ENCODE data around the gene CLIC3.

The CLIC3 gene

DNA sequence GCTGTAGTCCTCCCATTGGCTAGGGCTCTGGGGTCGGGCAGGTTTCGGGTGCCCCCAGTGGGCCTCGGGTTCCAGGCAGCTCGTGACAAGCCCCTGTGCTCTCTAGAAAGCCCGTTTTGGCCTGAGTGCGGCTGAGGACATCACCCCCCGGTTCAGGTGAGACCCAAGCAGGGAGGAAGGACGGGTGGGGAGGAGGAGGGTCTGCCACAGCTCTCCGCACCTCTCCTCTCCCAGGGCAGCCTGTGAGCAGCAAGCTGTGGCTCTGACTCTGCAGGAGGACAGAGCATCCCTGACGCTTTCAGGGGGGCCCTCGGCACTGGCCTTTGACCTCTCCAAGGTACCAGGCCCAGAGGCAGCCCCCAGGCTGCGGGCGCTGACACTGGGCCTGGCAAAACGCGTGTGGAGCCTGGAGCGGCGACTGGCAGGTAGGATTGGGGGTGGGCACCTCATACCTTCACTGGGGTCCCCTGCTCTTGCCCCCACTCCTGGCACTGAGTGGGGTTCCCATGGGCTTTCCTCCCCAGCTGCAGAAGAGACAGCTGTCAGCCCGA lies 3.5 kb downstream of the CLIC3 start:
- Histone ChIP-seq H3K27me3 (ENCODE audit: control insufficient read depth in 5 of 5, insufficient read depth in 4 of 5, low read length in 5 of 5) (peaks cover 8 to 23% (median 21%) of the 10 kb centered on the region in 5 donors), H3K4me1 (ENCODE audit: control insufficient read depth in 5 of 5, insufficient read depth in 5 of 5, low read length in 5 of 5) (peaks cover 1 to 36% (median 29%) of the 10 kb centered on the region in 5 donors), H3K9ac (ENCODE audit: low read length in 5 of 5) (peak overlapping the region; percentile 63 to 88 (median 70)), H3K27ac (ENCODE audit: low read depth, low read length) (no peak overlapping the region), H3K4me3 (ENCODE audit: low read depth in 1 of 5, low read length in 5 of 5) (peak overlapping the region; percentile 69 to 86 (median 73)), H3K36me3 (ENCODE audit: control insufficient read depth in 5 of 5, insufficient read depth in 5 of 5, low read length in 5 of 5) (peaks cover 0 to 7% (median 4%) of the 10 kb centered on the region in 5 donors), H3K9me3 (ENCODE audit: control insufficient read depth in 5 of 5, low read length in 5 of 5) (peaks cover 0 to 4% (median 0%) of the 10 kb centered on the region in 5 donors)

DNA sequence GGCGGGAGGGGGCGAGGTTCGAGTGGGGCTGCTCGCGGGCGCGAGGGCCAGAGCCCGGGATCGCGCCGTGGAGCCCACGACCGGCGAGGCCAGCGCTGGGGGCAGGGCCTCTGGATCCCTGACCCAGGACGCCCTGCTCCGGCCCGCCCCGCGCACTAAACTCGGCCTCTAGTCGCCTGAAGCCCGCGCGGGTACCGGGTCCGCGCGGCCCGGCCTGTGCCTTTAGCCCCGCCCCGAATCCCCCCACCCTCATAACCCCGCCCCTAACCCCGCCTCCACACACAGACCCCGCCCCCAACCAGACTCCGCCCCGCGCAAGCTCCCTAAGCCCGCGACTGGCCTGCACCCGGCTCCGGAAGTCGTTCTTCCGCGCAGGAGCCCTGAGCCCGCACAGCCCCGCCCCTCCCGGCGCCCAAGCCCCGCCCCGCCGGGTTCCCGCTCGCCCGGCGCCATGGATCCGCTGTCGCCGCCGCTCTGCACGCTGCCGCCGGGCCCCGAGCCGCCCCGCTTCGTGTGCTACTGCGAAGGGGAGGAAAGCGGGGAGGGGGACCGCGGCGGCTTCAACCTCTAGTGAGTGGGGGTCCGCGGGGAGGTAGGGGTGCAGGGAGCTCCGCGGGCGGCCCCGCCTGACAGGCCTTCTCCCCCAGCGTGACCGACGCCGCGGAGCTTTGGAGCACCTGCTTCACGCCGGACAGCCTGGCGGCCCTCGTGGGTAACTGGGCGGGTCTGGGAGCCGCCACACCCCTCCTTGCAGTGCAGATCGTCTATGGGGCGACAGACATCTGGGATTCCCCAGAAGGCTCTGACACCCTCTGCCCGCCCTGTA lies 4.2 kb downstream of the CLIC3 start, which contains the start of gene PAXX:
Gene PAXX, plus strand, starts transcription at position 430 of the 826 bp plus-strand sequence. Its CDS starts 22 bp downstream, at position 452.
- peaks cover 0 to 7% (median 4%) of the 10 kb centered on the region in 5 donors for H3K36me3 ChIP-seq (ENCODE audit: control insufficient read depth in 5 of 5, insufficient read depth in 5 of 5, low read length in 5 of 5)
- peak within 1 kb of the TSS; percentile 63 to 88 (median 70) for H3K9ac ChIP-seq (ENCODE audit: low read length in 5 of 5)
- peaks cover 1 to 36% (median 29%) of the 10 kb centered on the region in 5 donors for H3K4me1 ChIP-seq (ENCODE audit: control insufficient read depth in 5 of 5, insufficient read depth in 5 of 5, low read length in 5 of 5)
- no peak within 1 kb of the TSS for H3K27ac ChIP-seq (ENCODE audit: low read depth, low read length)
- H3K9me3 ChIP-seq (ENCODE audit: control insufficient read depth in 5 of 5, low read length in 5 of 5), result peaks cover 0 to 4% (median 0%) of the 10 kb centered on the region in 5 donors
- peaks cover 8 to 23% (median 18%) of the 10 kb centered on the region in 5 donors for H3K27me3 ChIP-seq (ENCODE audit: control insufficient read depth in 5 of 5, insufficient read depth in 4 of 5, low read length in 5 of 5)
- peak within 1 kb of the TSS; percentile 69 to 86 (median 73) for H3K4me3 ChIP-seq (ENCODE audit: low read depth in 1 of 5, low read length in 5 of 5)

DNA sequence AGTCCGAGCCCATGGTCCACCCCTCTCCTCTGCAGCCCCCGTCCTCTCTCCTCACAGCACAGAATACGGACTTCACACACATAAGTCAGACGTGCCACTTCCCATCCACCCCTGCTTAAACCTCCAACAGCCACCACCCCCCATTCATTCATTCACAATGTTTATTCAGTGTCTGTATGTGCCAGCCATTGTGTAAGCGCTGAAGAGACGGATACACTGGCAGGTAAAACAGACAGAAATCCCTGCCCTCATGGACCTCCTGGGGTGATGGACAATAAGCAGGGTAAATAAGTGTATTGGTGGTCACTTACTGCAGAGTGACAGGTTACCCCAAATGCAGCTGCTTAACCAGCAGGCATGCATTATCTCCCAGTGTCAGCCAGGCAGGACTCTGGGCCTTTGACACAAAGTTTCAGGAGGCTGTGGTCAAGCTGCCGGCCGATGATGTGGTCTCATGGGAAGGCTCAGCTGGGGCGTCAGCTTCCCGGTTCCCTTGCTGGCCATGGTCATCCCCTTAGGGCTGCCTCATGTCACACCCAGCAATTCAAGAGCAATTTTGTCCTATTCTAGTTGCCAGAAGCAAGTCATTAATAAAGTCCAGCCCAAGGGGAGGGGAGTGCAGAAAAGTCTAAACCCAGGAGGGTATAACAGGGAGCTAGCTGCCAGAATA lies 6.0 kb downstream of the CLIC3 start:
- Histone ChIP-seq H3K36me3 (ENCODE audit: control insufficient read depth in 5 of 5, insufficient read depth in 5 of 5, low read length in 5 of 5) (peaks cover 0 to 7% (median 4%) of the 10 kb centered on the region in 5 donors), H3K4me3 (ENCODE audit: low read depth in 1 of 5, low read length in 5 of 5) (no peak overlapping the region), H3K9me3 (ENCODE audit: control insufficient read depth in 5 of 5, low read length in 5 of 5) (peaks cover 0 to 4% (median 0%) of the 10 kb centered on the region in 5 donors), H3K27ac (ENCODE audit: low read depth, low read length) (no peak overlapping the region), H3K9ac (ENCODE audit: low read length in 5 of 5) (no peak overlapping the region), H3K27me3 (ENCODE audit: control insufficient read depth in 5 of 5, insufficient read depth in 4 of 5, low read length in 5 of 5) (peaks cover 4 to 12% (median 5%) of the 10 kb centered on the region in 5 donors), H3K4me1 (ENCODE audit: control insufficient read depth in 5 of 5, insufficient read depth in 5 of 5, low read length in 5 of 5) (peaks cover 1 to 22% (median 18%) of the 10 kb centered on the region in 5 donors)

DNA sequence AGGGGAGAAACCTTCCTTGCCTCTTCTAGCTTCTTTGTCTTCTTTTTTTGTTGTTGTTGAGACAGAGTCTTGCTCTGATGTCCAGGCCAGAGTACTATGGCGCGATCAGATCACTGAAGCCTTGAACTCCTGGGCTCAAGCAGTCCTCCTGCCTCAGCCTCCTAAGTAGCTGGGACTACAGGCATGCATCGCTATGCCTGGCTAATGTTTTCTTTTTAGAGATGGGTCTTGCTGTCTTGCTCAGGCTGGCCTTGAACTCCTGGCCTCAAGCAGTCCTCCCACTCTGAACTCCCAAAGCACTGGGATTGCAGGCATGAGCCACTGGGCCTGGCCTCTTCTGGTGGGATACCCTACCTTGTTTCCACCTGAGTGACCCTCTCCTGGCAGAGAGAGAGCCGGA lies 7.5 kb downstream of the CLIC3 start:
- Histone ChIP-seq H3K9me3 (ENCODE audit: control insufficient read depth in 5 of 5, low read length in 5 of 5) (peaks cover 0 to 4% (median 0%) of the 10 kb centered on the region in 5 donors), H3K27me3 (ENCODE audit: control insufficient read depth in 5 of 5, insufficient read depth in 4 of 5, low read length in 5 of 5) (peaks cover 10 to 20% (median 16%) of the 10 kb centered on the region in 5 donors)

DNA sequence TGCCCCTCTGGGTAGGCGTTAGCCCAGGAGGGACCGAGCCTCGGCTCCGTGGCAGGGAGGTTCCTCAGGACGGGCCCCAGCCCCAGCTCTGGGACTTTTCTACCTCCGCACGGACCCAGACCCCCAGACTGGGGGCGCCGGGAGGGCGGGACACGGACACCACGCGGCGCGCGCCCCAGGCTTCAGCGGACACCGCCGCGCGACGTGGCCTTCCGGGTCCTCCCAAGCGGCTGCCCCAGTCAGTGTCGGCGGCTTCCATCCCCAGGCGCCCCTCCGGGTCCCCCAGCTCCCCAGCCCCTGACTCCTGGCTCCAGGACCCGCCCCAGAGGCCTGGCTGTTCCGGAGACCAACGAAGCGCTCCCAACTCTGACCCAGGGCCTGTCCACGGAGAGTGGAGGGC lies 10.5 kb downstream of the CLIC3 start:
- peaks cover 10 to 35% (median 21%) of the 10 kb centered on the region in 5 donors for H3K27me3 ChIP-seq (ENCODE audit: control insufficient read depth in 5 of 5, insufficient read depth in 4 of 5, low read length in 5 of 5)
- H3K4me3 ChIP-seq (ENCODE audit: low read depth in 1 of 5, low read length in 5 of 5), result no peak overlapping the region
- no peaks in the 10 kb centered on the region for H3K36me3 ChIP-seq (ENCODE audit: control insufficient read depth in 5 of 5, insufficient read depth in 5 of 5, low read length in 5 of 5)
- H3K4me1 ChIP-seq (ENCODE audit: control insufficient read depth in 5 of 5, insufficient read depth in 5 of 5, low read length in 5 of 5), result peaks cover 0 to 28% (median 13%) of the 10 kb centered on the region in 5 donors
- H3K9me3 ChIP-seq (ENCODE audit: control insufficient read depth in 5 of 5, low read length in 5 of 5), result peaks cover 0 to 4% (median 0%) of the 10 kb centered on the region in 5 donors
- no peak overlapping the region for H3K9ac ChIP-seq (ENCODE audit: low read length in 5 of 5)
- no peak overlapping the region for H3K27ac ChIP-seq (ENCODE audit: low read depth, low read length)

More for the DNA sequence above, 7.5 kb downstream of the CLIC3 start:
- Histone ChIP-seq H3K9ac (ENCODE audit: low read length in 5 of 5) (no peak overlapping the region), H3K4me3 (ENCODE audit: low read depth in 1 of 5, low read length in 5 of 5) (no peak overlapping the region), H3K27ac (ENCODE audit: low read depth, low read length) (no peak overlapping the region), H3K36me3 (ENCODE audit: control insufficient read depth in 5 of 5, insufficient read depth in 5 of 5, low read length in 5 of 5) (peaks cover 0 to 4% (median 1%) of the 10 kb centered on the region in 5 donors), H3K4me1 (ENCODE audit: control insufficient read depth in 5 of 5, insufficient read depth in 5 of 5, low read length in 5 of 5) (peaks cover 1 to 24% (median 12%) of the 10 kb centered on the region in 5 donors)

DNA sequence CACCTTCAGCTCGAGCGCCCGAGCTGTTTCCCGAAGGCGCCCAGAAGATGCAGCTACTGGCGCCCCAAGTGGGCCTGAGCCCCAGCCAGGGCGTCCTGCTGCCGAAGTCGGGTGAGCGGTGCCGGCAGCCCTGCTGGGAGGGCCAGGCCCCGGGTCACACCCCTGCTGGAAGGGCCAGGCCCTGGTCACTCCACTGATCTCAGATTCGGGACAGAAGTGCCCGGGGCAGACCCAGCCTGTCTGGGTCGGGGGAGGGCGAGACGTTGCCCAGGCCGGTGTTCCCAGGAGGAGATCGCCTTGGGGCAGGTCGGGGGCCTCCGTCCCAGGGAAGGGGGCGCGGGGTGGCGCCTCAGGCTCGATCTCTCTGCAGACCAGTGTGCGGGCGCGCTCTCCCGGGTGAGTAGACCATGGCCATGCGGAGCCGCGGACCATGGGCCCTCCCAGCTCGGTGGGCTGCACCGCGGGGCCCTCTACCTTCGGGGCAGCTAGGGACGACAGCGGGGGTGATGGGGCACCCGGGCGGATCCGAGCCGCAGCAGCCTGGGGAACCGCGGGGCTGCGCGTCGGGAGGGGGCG lies 11.3 kb downstream of the CLIC3 start:
- Histone ChIP-seq H3K9ac (ENCODE audit: low read length in 5 of 5) (no peak overlapping the region), H3K4me3 (ENCODE audit: low read depth in 1 of 5, low read length in 5 of 5) (no peak overlapping the region), H3K4me1 (ENCODE audit: control insufficient read depth in 5 of 5, insufficient read depth in 5 of 5, low read length in 5 of 5) (peaks cover 0 to 32% (median 16%) of the 10 kb centered on the region in 5 donors), H3K27me3 (ENCODE audit: control insufficient read depth in 5 of 5, insufficient read depth in 4 of 5, low read length in 5 of 5) (peaks cover 10 to 40% (median 21%) of the 10 kb centered on the region in 5 donors), H3K27ac (ENCODE audit: low read depth, low read length) (no peak overlapping the region), H3K36me3 (ENCODE audit: control insufficient read depth in 5 of 5, insufficient read depth in 5 of 5, low read length in 5 of 5) (no peaks in the 10 kb centered on the region), H3K9me3 (ENCODE audit: control insufficient read depth in 5 of 5, low read length in 5 of 5) (no peaks in the 10 kb centered on the region)

DNA sequence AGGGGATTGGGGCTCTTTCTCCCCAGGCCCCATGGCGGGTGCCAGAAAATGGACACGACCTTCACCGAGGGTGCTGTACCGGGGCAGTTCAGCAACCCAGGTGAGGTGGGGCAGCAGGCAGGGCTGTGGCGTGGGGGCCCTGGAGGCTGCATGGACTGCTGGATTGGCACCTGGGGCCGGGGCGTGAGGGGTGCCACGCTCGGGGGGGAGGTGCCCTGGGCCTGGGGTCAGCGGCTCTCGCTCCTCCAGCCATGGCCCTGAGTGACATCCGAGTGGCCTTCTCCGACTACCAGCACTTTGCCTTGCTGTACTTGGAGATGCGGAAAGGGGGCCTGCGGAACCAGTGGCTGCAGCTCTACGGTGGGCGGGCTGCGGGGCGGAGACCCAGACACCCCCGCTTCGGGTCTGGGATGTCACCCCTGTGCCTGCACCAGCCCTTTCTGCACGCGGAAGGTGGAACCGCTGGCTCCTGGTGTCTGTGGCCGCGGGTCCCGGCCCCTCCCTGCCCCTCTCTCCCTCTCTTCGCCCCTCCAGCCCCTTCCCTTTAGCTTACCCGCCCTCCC lies 11.8 kb downstream of the CLIC3 start:
- H3K27ac ChIP-seq (ENCODE audit: low read depth, low read length), result no peak overlapping the region
- H3K36me3 ChIP-seq (ENCODE audit: control insufficient read depth in 5 of 5, insufficient read depth in 5 of 5, low read length in 5 of 5), result no peaks in the 10 kb centered on the region
- H3K9ac ChIP-seq (ENCODE audit: low read length in 5 of 5), result no peak overlapping the region
- peaks cover 10 to 40% (median 21%) of the 10 kb centered on the region in 5 donors for H3K27me3 ChIP-seq (ENCODE audit: control insufficient read depth in 5 of 5, insufficient read depth in 4 of 5, low read length in 5 of 5)
- H3K9me3 ChIP-seq (ENCODE audit: control insufficient read depth in 5 of 5, low read length in 5 of 5), result no peaks in the 10 kb centered on the region
- no peak overlapping the region for H3K4me3 ChIP-seq (ENCODE audit: low read depth in 1 of 5, low read length in 5 of 5)
- peaks cover 0 to 32% (median 16%) of the 10 kb centered on the region in 5 donors for H3K4me1 ChIP-seq (ENCODE audit: control insufficient read depth in 5 of 5, insufficient read depth in 5 of 5, low read length in 5 of 5)

DNA sequence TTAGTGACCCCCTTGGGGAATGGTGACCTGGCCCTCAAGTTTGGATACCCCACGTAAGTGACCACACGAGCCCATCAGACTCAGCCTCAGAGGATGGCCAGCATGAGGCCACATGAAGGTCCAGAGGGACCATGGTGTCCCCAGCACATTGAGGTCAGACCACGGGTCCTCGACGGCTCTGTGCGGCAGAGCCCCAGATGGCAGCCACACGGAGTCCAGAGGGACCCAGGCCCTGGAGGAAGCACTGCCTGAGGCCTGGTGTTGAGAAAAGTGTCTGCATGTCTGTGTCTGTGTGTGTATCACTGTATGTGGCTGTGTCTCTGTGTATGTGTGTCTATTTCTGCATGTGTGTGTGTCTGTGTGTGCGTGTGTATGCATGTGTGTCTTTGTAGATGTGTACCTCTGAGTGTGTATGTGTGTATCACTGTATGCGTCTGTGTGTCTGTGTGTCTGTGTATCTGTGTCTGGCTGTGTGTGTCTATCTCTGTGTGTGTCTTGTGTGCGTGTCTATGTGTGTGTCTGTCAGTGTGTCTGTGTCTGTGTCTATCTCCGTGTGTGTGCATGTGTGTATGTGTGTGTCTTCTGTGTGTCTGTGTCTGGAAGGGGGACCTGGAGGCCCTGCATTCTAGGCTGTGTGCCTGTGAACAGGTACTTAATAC lies 12.6 kb downstream of the CLIC3 start:
- no peaks in the 10 kb centered on the region for H3K9me3 ChIP-seq (ENCODE audit: control insufficient read depth in 5 of 5, low read length in 5 of 5)
- peaks cover 10 to 40% (median 21%) of the 10 kb centered on the region in 5 donors for H3K27me3 ChIP-seq (ENCODE audit: control insufficient read depth in 5 of 5, insufficient read depth in 4 of 5, low read length in 5 of 5)
- no peak overlapping the region for H3K9ac ChIP-seq (ENCODE audit: low read length in 5 of 5)
- H3K27ac ChIP-seq (ENCODE audit: low read depth, low read length), result no peak overlapping the region
- H3K4me1 ChIP-seq (ENCODE audit: control insufficient read depth in 5 of 5, insufficient read depth in 5 of 5, low read length in 5 of 5), result peaks cover 0 to 38% (median 16%) of the 10 kb centered on the region in 5 donors
- no peak overlapping the region for H3K4me3 ChIP-seq (ENCODE audit: low read depth in 1 of 5, low read length in 5 of 5)
- H3K36me3 ChIP-seq (ENCODE audit: control insufficient read depth in 5 of 5, insufficient read depth in 5 of 5, low read length in 5 of 5), result no peaks in the 10 kb centered on the region

DNA sequence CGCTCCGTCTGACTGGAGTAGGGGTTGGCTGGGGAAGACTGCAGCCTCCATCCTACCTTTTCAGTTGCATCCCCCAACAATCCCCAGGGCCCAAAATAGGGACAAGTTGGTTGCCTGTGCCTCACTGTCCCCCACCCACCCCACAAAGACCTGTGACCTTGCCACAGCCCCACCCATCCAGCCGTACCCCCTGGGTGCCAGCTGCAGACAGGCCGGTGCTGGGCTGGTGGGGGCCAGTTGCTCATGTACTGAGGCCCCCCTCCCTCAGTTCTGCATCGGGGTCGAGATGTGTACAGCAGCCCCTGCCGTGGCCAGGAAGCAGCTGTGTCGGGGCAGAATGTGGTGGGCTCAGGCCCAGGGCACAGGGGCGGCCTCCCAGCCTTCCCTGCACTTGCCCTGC lies 13.2 kb downstream of the CLIC3 start:
- no peaks in the 10 kb centered on the region for H3K9me3 ChIP-seq (ENCODE audit: control insufficient read depth in 5 of 5, low read length in 5 of 5)
- H3K4me3 ChIP-seq (ENCODE audit: low read depth in 1 of 5, low read length in 5 of 5), result no peak overlapping the region
- H3K27ac ChIP-seq (ENCODE audit: low read depth, low read length), result no peak overlapping the region
- no peaks in the 10 kb centered on the region for H3K36me3 ChIP-seq (ENCODE audit: control insufficient read depth in 5 of 5, insufficient read depth in 5 of 5, low read length in 5 of 5)
- peaks cover 0 to 39% (median 17%) of the 10 kb centered on the region in 5 donors for H3K4me1 ChIP-seq (ENCODE audit: control insufficient read depth in 5 of 5, insufficient read depth in 5 of 5, low read length in 5 of 5)
- no peak overlapping the region for H3K9ac ChIP-seq (ENCODE audit: low read length in 5 of 5)
- peaks cover 10 to 40% (median 21%) of the 10 kb centered on the region in 5 donors for H3K27me3 ChIP-seq (ENCODE audit: control insufficient read depth in 5 of 5, insufficient read depth in 4 of 5, low read length in 5 of 5)

Measured in subcutaneous abdominal adipose tissue (tissue), 5 donors.